Cerebellar nuclear complex (tissue), 1 donor: ENCODE measurements around the gene MTRFR.
"Not testable (repeated sequence)": the region's sequence is repeated elsewhere in the genome, so short reads cannot be mapped to it uniquely, and the experiment has no call there.

Experiments used
- DNase-seq, 2 experiments: peaks; one replicate each; lab custom pipeline; 2025; lab: John Stamatoyannopoulos, UW

Gene MTRFR

DNA sequence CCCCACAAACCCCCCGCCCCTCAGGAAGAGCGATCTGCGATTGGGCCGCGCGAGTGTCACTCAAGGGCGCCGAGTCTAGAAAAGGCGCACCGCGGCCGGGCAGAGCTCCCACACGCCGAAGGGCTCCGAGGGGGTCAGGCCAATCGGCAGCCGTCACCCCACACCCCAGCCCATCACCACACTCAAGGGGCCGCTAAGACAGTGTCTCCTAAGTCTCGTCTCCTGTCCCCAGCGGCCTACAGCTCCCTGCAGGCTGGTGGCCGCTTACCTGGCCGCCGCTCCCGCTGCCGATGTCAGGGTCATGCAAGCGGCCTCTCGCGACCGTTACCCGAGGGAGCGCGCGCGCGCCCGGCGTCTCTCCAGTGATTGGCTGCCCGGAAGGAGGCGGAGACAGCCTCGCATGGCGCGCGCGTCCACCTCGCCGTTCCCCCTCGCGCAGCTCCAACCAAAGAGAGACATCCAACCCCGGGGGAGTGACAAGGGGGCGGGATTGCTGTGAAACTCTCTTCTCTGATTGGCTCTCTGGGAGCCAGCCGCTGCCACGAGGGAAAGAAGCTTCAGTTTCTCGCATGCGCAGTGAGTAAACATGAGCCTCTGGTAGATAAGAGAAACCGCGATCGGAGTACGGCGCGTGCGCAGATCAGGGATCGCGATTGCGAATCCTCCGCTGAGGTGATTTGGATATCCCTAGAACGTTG is at the start of gene MTRFR, which contains the start of gene MPHOSPH9:
Gene MTRFR (plus strand): TSS at position 630 of the 698 bp plus-strand sequence. CDS start 20,239 bp downstream, outside the sequence.
Gene MPHOSPH9 (minus strand): TSS at position 335 of the 698 bp plus-strand sequence. CDS start 2,777 bp downstream, outside the sequence.
- DNase-seq, result peak; percentile 98 to 100

DNA sequence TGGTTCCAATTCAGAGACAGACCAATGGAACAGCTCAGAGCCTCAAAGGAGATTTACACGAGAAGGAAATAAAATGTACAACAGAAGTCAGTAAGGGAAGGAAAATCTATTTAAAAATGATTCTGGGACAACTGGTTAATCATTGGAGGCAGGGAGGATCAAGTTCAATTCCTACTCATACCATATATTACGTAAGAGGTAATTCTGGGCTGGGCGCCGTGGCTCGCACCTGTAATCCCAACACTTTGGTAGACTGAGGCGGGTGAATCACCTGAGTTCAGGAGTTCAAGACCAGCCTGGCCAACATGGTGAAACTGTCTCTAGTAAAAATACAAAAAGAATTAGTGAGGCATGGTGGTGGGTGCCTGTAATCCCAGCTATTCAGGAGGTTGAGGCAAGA is 45.6 kb upstream of the MTRFR start:
- no peak for DNase-seq

DNA sequence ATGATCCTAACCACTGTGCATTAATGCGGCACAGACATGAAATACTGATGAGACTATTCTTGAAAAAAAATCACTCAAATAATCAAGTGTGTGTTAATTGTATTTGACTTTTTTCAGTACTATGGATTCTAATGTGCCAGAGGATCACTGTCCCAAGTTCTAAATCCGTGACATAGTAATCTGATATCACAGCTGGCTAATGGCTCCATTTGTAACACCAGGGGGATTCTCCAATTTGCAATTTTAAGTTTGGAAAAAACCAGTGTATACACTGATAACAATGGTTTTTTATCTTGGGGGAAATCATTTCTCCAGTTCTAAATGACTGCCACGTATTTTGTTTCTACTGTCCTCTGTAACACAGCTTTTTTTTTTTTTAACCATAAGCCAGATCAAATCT is 33.3 kb upstream of the MTRFR start:
- no peak for DNase-seq

DNA sequence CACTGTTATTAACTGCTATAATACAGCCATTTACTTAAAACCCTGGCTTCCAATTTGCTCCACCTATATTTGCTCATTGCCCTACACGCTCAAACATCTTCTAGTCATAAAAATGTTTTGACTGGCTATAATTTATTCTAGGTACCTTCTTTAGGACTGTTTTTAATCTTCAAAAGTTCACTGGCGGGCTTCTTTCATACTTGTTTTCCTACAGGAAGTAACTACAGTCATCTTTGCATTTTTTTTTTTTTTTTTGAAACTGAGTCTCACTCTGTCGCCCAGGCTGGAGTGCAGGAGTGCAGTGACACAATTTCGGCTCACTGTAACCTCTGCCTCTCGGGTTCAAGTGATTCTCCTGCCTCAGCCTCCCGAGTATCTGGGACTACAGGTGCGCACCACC is 32.8 kb upstream of the MTRFR start:
- no peak for DNase-seq

GRCh38 chr12:123206794-123207193 is 26.4 kb upstream of the MTRFR start:
- not testable (repeated sequence) for DNase-seq

DNA sequence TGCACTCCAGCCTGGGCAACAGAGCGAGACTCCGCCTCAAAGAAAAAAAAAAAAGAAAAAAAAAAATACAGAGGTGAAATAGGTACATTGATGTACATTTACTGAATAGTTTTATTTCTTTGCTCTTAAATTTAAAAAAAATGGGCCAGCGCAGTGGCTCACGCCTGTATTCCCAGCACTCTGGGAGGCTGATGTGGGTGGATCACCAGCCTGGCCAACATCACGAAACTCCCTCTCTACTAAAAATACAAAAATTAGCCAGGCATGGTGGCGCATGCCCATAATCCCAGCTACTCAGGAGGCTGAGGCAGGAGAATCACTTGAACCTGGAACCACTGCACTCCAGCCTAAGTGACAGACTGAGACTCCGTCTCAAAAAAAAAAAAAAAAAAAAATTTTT is 25.4 kb upstream of the MTRFR start:
- DNase-seq, result not testable (repeated sequence)

DNA sequence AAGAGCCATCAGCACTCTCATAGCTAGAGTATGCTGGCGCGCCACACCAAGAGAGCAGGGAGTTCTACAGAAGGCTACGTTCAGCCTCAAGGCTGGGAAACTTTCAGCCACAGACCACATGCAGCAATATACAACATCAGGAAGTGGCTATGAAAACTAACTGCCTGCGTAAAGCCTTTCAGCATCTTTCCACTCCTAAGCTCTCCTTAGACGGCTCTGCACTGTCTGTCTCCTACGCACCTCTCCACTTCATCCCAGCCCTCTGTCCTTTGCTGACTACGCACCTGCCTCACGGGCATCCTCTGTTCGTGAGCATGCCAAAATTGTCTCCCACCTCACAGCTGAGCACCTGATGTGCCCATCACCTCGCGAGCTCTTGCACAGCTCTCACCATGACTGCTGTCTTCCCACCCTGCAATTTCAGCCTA is 10.0 kb upstream of the MTRFR start:
- DNase-seq, result no peak

DNA sequence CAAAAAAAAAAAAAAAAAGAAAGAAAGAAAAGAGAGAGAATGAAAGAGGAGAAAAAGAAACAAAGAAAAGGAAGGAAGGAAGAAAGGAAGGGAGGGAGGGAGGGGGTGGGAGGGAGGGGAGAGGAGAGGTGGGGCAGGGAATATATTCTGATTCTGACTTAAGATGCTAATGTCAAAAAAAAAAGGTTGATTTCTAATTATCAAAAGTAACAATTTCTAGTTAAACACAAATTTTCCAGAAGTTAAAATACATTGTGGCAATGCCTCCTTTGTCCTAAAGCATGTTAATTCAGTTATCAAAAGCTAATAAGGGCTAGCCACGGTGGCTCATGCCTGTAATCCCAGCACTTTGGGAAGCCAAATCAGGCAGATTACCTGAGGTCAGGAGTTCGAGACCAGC is 7.8 kb upstream of the MTRFR start:
- DNase-seq, result no peak

GRCh38 chr12:123227581-123228258 is 5.5 kb upstream of the MTRFR start:
- no peak for DNase-seq

GRCh38 chr12:123229051-123229450 is 4.2 kb upstream of the MTRFR start:
- DNase-seq, result no peak

- no peak for DNase-seq
Measured at GRCh38 chr12:123231931-123232330, 1.3 kb upstream of the MTRFR start.

GRCh38 chr12:123232472-123232806 is 797 bp upstream of the MTRFR start:
- peak in 1 of 2 experiments; percentile 30 for DNase-seq

GRCh38 chr12:123233505-123234308 is 471 bp downstream of the MTRFR start:
- no peak for DNase-seq

DNA sequence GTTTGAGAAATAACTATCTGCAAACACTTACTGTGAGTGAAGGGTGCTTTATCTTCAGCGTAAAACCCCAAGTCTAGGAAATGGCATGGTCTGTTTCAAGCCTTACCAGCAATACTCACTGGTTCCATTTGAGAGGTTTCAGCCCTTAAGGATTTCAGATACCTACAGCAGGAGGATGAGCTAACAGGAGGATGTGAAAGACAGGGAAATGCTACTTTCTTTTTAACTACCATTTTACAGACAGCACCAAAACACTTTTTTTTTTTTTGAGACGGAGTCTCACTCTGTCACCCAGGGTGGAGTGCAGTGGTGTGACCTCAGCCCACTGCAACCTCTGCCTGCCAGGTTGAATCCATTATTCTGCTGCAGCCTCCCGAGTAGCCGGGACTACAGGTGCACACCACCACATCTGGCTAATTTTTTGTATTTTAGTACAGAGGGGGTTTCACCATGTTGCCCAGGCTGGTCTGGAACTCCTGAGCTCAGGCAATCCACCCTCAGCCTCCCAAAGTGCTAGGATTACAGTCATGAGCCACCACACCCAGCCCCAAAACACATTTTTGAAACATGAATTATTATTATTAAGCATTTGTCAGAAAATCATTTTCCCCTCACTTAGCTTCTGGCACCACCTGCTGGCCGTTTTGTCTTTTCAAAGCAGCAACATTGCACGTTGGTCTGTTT is 4.6 kb downstream of the MTRFR start:
- DNase-seq, result peak in 1 of 2 experiments; percentile 1

GRCh38 chr12:123238330-123238682 is 5.1 kb downstream of the MTRFR start:
- no peak for DNase-seq

DNA sequence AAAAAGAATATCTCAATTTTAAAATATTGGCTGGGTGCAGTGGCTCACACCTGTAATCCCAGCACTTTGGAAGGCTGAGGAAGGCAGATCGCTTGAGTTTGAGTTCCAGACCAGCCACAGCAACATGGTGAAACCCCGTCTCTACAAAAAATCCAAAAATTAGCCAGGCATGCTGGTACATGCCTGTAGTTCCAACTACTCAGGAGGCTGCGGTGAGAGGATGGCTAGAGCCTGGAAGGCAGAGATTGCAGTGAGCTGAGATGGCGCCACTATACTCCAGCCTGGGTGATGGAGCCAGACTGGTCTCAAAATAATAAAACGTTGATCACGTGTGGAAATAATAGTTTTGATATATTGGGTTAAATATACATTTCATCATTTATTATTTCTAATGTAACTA is 5.7 kb downstream of the MTRFR start:
- DNase-seq, result no peak

DNA sequence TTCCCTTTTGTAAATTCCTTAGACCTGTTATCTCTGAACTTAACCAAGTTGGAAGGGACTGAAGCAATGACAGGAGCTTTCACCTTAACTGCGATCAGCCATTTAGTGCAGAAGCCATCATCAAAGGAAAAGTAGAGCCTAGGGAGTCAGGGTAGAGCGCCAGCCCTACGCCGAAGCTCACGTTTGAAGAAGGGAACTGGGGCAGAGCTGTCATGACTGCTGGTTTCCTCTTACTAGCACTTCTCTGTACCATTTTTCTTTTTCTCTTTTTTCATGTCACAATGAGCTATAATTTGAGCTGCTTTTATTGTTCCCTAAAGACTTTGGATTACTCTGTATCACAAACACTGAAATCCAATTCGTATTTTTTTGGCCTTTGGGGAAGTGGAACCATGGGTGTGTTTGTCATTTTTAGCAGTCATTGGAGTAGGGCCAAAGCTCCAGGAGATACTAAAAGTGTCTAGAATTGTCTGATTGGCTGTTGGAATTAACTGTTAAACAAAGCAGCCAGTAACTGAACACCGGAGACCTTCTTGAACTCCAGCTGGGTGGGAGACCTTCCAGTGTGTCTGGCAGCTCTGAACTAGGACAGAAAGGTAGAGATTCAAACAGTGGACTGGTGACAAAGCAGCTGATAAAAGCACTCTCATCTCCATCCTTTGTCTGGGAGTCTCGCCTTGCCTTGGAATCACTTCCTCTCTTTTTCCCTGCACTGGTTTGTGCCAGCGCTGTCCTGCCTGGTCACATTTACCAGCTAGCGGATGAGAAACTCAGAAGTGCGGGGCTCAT is 9.1 kb downstream of the MTRFR start:
- peak in 1 of 2 experiments; percentile 78 for DNase-seq

DNA sequence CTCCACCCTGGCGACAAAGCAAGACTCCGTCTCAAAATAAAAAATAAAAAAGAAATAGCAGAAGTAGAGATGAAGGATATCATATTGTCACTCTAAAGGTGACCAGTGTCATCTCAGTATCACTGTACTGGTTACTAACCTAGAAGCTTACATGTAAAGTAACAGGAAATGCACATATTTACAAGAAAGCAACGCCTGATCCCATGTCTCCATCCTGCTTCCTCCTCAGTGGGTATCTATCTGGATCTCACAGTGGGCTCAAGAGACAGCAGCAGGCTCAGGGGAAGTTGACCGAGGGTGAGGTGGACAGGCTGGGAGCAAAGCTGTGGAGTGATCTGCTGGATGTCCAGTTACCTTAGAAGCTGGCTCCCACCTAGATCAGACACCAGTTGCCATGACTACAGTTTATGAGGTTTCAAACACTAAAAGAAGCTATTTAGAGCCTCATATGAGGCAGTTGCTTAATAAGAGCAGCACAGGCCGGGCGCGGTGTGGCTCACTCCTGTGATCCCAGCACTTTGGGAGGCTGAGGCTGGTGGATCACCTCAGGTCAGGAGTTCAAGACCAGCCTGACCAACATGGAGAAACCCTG is 10.5 kb downstream of the MTRFR start:
- DNase-seq, result no peak

- DNase-seq, result no peak
Measured at GRCh38 chr12:123245678-123246077, 12.4 kb downstream of the MTRFR start.

- DNase-seq, result not testable (repeated sequence)
Measured at GRCh38 chr12:123248129-123248528, 14.9 kb downstream of the MTRFR start.
